Measurements from ENCODE around the gene CHTF18.

The CHTF18 gene

GRCh38 chr16:841455-842060 lies 53.1 kb downstream of the CHTF18 start:
- DNase-seq (ENCODE audit: low spot score) = no peak
- in situ Hi-C loops (cut with MboI; ENCODE audit: low pct_unique_long_range_greater_than_20kb, low sequenced_read_pairs, unreplicated experiment) = no loop called here

GRCh38 chr16:842061-842476 lies 53.6 kb downstream of the CHTF18 start:
- in situ Hi-C loops (cut with MboI; ENCODE audit: low pct_unique_long_range_greater_than_20kb, low sequenced_read_pairs, unreplicated experiment) = no loop called here
- TF ChIP-seq CTCF (IDR thresholded peaks at IDR 0.05; ENCODE audit: extremely low read depth, insufficient read depth, missing control alignments) = no peak
- no peak for DNase-seq (ENCODE audit: low spot score)

More at GRCh38 chr16:841455-842060, 53.1 kb downstream of the CHTF18 start:
- no peak for TF ChIP-seq CTCF (IDR thresholded peaks at IDR 0.05; ENCODE audit: extremely low read depth, insufficient read depth, missing control alignments)

DNA sequence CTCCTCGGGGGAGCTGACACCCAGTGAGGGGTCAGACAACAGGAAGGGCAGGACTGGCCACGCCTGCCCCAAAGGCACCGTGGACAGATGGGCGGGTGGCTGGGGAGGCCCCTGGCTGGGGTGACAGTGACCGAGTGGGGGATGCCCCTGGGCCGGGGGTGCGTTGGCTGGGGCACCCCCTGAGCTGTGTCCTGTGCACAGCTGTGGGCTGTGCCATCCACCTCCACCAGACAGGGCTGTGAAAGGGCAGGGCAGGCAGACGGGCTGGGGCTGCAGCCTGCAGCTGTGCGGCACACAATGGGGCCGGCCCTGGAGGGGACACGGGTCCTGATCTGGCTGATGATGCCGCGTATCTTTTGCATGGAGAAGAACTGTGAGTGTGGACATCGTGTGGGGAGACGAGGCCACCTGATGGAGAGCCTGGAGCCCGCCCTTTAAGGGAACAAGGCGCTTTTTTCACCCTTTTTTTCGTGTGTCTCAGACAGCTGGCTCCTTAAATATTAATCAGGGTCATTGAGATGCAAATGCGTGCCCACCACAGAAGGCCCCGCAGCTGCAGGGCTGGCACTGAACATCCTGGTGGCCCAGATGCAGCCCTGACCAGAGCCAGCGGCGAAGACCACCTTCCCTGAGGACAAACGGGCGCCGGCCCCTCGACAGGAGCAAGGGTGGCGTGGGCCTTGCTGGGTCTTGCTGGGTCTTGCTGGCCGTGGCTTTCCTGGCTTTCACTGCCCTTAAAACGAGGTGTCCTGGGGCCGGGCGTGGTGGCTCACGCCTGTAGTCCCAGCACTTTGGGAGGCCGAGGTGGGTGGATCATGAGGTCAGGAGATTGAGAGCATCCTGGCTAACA lies 54.5 kb downstream of the CHTF18 start:
- no peak for TF ChIP-seq CTCF (IDR thresholded peaks at IDR 0.05; ENCODE audit: extremely low read depth, insufficient read depth, missing control alignments)
- in situ Hi-C loops (cut with MboI; ENCODE audit: low pct_unique_long_range_greater_than_20kb, low sequenced_read_pairs, unreplicated experiment) = no loop called here
- DNase-seq (ENCODE audit: low spot score) = no peak

DNA sequence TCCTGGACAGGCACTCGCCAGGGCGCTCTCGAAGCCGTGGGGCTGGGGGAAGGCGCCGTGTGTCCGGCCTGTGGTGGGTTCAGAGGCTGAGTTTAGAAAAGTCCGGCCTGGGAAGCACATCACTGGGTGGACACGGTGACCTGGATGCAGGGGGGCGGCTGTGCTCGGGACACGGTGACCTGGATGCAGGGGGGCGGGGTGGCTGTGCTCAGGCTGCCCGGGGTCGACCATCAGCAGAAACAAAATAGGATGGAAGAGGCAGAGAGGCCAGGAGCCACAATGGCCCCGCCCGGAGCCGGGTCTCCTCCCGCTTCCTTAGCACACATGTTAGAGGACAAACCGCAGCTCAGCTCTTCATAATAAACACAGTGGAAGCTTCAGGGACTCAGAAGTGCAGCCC lies 55.4 kb downstream of the CHTF18 start:
- no peak for TF ChIP-seq CTCF (IDR thresholded peaks at IDR 0.05; ENCODE audit: extremely low read depth, insufficient read depth, missing control alignments)
- DNase-seq (ENCODE audit: low spot score) = no peak
- in situ Hi-C loops (cut with MboI; ENCODE audit: low pct_unique_long_range_greater_than_20kb, low sequenced_read_pairs, unreplicated experiment) = no loop called here

DNA sequence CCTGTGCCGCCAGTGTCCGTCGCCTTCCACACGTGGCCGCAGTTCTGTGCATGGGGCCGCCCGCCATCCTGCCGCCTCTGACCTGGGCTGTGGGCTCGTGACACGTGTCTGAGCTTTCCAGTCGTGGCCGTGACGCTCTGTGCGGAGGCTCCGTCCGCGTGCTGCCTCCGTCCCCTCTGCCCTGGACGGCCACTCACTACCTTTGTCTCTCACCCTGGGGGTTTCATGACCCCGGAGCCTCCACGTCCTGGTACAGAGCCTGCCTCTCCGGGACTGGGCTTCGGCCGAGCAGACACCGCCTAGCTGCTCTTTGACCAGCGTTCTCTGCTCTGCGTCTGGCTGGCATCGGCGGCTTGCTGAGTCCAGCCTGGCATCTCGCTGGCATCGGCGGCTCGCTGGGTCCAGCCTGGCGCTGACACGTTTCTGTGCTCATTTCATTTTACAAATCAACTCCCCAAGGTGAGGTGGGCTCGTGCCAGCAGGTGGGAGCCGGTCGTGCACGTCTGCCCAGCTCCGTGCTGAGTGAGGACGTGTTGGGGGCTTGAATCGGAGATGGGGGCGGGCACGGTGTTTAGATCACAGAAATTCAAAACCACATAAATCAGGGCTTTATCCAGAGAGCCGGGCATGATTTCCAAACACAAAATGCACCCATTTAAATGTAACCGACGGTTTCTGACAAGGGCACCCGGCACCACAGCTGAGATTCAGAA lies 56.4 kb downstream of the CHTF18 start:
- in situ Hi-C loops (cut with MboI; ENCODE audit: low pct_unique_long_range_greater_than_20kb, low sequenced_read_pairs, unreplicated experiment) = no loop called here

More for the DNA sequence above, 56.4 kb downstream of the CHTF18 start:
- no peak for TF ChIP-seq CTCF (IDR thresholded peaks at IDR 0.05; ENCODE audit: extremely low read depth, insufficient read depth, missing control alignments)
- DNase-seq (ENCODE audit: low spot score) = no peak
